HuH-7.5 (cell line): Measurements from ENCODE around the gene BRD4.

Experiments
- DNase-seq: peaks from one replicate; pipeline ENCODE4 v3.0.0; 2011; ENCODE audit warnings: low spot score

BRD4 gene

DNA sequence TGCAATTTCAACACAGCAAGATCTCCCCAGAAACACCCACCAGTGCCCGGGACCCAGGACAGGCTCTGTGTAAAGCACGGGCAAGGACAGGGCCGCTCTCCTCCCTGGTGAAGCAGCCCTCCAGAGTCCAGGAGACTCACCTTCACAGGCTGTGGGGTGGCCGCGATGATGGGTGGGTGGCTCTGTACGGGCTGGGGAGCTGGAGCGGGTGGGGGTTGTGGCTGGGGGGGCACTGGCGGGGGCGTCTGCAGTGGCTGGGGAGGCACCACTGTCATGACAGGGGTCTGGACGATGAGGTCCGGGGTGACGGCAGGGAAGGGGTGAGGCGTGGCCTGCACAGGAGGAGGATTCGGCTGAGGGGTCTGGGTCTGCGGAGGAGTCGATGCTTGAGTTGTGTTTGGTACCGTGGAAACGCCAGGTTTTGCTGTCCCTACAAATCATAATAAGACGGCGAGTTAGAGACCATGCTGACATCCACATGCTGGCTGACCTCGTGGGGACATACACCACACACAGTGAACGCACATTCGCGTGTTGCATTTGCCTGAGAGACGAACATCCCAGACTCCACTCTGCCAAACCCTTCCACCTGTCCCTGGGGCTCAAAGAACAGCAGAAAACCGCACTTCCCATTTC lies 67.0 kb downstream of the BRD4 start:
- no peak for DNase-seq

DNA sequence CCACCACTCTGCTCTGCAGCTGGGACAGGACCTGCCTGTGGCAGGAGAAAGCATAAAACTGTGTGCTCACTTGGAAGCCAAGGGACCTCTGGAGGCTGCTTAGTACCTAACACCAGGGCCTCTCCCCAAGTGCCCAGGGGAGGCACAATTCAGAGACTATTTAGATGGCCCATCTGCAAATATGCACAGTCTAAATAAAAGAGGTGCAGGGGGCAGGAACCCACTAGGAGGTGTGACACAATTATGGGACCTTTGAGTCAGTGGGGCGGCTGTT lies 67.5 kb downstream of the BRD4 start:
- no peak for DNase-seq

DNA sequence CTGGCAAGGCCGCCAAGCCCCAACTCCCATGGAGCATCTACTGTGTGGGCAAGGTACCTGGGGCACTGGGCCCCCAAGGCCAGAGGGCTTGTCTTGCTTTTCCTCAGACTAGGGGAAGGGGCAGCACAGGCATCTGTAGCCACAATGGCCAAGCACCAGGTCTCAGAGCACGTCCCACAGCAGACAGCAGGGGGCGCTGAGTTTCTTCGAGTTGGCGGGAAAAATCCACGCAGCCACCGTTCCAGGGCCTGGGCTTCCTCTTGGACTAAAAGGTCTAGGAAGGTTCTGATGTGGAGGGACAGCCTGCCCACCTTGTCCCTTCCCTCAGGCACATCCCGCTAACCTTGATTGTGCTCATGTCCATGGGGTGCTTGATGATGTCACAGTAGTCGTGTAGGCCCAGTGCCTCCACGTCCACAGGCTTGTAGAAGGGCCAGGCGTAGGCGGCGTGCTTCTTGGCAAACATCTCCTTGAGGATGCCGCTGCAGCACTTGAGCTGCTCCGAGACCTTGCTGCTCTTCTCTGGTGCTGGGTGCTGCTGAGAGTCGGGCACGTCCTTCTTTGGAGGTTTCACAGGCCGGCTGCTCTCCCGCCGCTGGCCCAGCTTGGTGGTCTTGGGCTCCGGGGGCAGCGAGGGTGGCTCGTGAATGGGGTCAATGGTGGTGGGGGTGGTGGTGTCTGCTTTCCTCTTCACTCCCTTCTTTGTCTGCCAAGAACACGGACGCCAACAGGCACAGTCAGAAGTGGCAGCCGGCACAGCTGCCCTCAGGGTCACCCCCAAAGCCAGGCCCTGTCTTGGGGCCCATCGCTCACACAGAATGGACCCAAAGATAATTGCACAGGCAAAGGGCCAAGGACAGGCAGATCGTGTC lies 68.0 kb downstream of the BRD4 start:
- peak; percentile 86 for DNase-seq

DNA sequence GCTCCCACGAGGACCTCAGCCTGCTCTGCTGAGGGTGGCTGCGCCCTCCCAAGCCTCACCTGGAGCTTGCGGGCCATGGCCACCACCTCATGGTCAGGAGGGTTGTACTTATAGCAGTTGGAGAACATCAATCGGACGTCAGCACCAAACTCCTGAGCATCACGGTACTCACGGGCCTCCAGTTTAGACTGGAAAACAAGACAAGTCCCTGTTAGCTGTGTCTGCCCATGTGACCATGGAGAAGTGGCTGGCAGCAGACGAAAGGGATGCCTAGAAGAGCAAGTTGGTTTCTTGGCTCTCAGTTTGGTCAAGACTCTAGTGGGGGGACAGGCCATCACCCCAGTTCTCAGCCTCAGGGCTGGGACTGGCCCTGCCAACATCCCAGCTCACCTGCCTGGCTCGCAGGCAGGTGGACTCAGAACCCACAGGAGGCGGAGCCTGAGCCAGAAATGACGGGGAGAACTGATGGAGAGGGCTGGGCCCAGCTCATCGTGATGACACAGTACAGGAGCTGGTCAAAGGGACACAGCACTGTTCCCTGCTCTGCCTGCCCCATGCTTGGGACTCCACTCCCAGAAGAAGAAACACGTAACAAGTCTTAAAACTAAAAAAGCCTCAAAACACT lies 68.9 kb downstream of the BRD4 start:
- no peak for DNase-seq

DNA sequence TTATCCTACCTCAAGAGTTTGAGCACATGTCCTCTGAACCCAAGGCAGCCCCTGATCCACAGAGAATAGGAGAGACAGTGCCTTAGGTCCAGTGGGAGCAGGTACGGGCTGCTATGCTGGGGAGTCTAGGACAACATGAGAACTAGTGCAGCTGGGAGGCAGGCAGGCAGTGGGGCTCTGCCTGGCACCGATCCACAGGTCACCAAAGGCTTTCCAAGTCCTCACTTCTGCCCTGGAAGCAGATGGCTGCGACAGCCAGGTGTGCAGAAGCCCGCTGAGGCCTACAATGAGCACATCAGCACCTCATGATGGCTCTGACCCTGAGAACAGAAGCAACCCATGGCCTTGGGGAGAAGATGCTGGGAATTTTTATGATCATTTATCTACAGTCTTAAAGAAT lies 70.3 kb downstream of the BRD4 start:
- DNase-seq, result no peak

DNA sequence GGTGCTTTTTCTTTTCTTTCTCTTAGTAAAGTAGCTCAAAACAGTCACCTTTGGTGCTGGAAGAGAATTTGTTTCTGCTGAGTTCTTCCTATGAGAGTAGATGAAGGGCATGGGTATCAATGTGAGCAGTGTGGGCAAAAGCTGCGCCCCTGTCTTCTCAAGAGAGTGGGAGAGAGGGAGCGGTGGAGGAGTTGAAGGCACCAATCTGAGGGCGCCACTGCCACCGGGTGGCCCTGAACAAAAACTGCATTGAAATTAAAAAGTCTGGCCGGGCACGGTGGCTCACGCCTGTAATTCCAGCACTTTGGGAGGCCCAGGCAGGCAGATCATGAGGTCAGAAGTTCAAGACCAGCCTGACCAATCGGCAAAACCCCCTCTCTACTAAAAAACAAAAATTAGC lies 71.4 kb downstream of the BRD4 start:
- no peak for DNase-seq

DNA sequence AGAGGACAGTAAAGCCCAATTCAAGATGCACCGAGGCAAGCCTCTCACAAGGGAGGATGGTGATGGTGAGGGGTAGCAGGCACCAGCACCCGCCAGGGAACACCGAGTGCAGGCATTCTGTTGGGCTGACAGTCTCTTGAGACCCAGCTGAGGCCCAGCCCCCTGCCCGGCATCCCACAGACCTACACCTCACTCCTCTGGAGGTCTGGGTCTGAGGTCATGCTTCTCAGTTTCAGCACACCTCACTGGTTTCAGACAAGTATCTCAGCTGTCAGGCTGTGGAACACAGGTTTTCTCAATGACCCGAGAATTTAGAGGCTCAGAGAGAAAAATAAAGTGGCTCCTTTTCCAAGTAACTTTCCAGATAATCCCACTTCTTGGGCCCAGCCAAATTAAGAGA lies 72.4 kb downstream of the BRD4 start:
- no peak for DNase-seq

DNA sequence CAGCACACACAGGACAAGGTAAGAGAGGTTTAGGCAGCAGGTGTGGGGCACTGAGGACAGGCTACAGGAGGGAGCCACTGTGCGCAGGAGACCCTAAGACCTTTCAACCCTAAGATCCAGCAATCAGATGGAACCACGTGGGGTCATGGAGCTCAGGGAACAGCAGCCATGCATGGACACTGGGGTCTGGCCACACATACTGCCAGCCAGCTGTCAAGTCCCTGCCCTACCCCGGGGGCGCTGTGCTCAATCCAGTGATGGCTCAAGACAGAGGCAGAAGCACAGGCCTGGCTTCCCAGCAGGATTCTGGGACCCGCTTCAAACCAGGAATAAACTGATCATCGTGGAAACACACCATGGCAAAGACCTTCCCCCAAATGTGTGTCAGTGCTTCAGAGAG lies 74.6 kb downstream of the BRD4 start:
- DNase-seq, result no peak

DNA sequence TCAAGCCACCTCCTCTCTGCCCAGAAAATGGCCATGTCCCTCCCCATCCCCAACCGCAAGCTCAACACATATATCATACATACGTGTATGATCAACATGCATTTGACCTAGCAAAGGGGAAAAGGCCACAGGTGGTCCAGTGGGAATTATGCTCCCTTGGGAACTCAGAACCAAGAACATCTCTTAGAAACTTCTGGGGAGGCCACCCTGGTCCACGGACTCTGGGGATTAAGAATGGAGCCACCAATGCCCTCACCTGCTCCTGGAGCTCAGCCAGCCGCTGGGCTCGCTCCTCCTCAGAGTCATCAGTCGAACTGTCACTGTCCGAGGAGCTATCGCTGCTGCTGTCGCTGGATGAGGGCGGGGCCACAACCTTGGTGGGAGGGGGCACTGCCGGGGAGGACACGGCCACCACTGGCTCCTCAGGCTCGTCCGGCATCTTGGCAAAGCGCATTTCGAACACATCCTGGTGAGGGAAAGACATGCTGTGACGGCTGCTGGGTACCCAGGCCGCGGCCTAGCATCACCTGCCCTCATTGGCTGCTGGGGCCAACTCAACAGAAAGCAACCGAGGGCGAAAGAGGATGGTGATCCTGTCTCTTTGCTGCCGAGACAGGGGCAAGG lies 75.5 kb downstream of the BRD4 start:
- DNase-seq, result no peak

DNA sequence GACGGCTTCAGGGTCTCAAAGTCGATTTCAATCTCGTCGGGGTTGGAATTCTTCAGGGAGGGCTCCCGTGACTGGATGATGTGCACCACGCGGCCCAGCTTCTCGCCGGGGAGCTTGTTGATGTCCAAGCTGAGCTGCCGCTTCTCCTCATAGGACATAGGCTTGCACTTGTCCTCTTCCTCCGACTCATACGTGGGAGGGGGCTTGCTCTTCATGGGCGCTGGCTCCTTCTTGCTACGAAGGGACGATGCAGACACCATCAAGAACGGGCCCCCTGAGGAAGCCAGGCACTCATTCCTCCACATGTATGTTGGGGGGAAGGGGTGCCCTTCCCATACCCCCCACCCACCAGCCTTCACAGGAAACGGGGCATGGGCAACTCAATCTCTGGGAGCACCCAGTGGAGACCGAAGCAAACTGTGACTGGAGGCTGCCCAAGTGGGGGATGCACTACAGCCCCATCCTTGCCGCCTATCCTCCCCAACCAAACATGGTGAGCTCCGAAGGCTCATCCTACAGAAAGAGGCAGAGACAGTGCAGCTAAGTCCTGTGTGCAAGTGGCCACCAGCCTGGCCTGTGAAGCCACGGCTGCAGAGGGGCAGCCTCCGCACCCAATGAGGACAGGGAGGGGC lies 76.9 kb downstream of the BRD4 start:
- DNase-seq, result no peak

DNA sequence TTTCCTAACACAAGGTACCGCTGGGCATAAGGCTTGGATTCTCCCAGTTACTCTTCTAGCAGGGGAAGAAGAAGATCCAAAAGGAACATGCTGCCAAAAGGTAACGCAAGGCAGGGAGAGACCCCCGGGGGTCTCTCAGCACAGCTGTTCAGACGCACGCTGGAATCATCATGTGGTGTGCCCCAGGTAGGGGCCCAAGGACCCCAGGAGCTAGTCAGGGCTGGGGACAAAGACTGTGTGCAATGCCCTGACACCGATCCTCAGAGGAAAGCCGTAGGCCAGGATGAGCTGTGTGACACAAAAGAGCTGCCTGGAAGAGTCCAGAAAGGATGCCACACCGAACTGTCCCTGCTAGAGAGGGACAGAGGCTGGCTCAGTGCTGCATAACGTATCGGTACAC lies 77.8 kb downstream of the BRD4 start:
- no peak for DNase-seq

DNA sequence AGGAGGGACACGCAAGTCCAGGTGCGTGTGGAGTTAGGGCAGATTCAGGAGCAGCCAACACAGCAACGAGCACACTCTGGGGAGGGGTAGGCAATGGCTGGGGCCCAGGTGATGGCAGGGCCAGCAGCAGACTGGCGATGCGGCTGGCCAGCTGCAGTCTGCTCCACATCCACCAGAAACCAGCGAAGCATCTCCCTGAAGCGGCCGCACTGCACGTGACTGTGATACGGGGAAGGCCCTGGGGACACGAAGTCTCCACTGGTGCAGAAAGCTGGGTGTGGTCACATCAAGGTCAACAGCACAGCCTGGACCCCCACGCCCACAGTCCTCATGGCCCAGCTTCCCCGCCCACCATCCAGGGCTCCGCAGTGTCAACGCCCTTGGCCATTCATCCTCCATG lies 78.8 kb downstream of the BRD4 start:
- no peak for DNase-seq

DNA sequence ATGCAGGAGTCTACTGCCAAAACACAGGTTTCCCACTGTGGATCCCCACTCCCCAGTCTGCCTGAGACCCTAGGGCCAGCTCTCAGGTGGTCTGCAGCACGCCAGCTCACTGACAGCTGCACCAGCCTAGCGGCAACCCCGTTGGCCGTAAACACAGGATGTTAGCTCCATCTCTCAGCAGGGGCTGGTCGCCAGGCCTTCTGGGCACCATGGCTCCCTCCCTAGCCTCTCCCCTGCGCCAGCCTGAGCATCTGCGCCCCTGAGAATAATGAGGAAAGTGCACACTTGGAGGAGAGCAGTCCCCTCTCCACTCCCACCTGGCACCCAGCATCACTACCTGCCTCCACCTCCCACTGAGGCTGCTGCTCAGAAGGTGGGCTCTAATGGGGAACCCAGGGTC lies 79.3 kb downstream of the BRD4 start:
- no peak for DNase-seq

DNA sequence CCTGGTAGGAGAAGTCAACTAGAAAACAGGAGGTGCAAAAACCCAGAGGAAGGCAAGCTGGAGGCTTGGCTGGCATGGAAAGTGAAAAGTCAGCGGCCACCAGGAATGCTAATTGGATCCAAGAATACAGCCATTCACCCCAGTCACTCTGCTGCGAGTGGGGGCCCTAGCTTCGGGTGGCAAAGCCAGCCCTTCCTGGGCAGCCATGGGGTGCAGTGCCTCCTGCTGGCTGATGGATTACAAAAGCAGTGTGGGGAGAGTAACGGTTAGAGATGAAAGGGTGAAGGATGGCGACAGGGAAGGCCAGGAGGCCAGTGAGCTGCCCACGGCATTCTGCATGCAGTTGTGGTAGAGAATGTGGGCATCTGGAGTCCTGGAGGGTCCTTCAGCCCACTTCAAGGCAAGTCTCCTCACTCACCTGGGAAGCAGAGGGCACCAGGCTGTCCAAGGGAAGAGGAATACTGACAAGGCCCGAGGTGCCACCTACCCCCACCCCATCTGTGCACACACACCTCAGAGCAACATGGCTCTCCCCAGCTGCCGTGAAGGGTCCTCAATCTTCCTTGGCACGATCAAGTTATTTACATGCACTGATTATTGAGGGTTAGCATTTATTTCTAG lies 79.8 kb downstream of the BRD4 start:
- no peak for DNase-seq

DNA sequence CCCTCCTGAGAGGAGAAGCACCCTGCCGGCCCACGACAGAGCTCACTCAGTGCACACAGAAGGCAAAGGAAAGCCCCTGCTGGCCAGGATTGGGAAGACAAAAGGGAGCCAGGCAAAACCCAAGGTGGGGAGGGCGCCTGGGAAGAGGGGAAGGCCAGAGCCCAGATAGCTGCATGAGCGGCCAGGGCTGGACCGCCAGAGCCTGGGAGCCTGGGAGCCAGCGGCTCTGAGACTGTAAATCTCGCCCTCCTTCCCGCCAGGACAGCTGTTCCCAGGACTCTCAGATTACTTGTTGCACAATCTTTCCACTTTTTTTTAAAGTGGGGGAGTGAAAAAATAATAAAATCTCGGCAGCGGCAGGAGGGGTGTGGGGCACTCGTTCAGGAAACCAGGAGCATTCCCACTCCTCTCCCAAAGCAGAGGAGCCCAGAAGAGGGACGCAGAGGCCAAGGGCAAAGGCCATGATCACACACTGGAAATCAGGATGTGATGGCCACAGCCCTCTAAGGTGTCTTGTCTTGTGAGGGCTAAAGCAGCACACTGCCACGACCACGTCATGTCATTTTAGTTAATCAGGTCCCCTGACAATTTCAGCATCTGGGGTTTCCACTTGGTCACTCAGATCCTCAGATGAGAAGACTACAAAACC lies 80.5 kb downstream of the BRD4 start:
- DNase-seq, result peak; percentile 75

DNA sequence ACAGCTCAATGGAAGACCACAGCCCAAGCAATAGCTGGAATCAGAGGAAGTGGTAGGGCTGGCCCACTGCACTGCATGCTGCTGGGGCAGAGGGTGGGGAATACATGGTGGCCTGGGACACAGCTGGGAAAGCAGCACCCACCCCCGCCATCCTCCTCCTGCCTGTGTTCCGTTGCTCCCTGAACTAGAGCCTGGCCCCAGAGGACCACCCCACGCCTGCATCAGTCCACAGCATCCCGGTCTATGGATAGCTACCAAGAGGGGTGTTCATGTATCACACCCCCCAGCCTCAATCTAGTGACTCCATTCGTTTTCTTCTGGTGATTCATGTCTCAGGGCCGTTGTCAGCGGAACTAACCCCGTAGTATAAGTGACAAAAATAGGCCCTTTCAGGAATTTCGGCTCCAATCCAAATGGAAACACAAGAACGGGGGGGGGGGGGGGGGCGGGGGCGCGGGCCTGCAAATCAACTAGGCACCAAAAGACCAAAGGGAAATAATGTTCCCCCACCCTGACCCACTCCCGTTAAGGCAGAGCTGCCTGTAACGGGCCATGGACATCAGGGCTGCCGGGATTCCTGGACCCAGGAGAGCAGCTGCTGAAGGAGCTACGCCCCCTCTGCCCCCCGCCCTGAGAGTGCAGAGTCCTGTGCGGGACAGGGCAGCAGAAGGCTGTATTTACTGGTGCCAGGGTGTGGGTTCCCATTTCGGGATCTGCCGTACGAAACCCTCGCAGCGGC lies 81.2 kb downstream of the BRD4 start:
- DNase-seq, result no peak

DNA sequence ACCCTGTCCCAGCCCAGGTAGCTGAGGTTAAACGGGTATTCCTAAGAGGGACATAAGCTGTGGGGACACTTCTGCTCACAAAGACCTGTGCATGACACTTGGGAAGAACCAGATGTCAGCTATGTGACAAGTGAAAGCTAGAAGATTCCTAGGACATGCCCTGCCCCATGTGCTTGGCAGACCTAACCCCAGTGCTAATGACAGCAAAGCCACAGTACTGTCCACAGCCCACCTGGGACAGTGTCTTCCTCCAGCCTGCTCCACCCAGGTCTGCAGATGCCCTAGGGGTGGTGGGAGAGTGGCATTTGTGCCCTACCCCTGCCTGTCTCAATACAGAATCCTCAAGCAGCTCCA lies 81.7 kb downstream of the BRD4 start:
- no peak for DNase-seq

DNA sequence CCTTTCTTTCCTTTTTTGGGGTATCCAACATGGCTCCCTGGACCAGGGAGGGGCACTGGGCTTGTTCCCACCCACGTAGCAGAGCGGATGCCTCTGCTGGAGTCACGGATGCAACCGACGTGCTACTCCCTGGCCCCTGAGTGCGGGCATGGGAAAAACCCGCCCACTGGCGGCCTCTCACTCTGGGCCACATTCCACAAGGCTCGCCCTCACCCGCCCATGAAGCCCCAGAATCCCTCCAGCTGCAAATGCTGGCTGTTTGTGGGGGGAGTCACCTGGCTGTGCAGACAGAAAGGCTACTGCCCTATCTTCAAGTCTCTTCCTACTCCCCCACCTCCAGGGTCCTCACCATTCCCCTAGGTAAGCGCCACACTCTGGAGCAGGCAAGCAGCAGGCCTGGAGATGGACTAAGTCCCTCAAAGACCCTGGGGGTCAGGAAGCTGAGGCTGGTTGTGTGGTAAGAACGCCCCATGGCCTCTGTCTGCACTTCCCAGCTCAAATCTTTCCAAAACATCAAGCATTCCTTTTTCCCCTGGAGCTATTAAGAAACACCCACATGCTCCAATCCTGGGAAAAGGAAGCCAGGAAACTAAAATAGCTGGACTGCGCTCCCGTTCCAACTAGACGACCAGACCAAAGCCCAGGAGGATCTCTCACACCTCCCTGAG lies 82.2 kb downstream of the BRD4 start:
- DNase-seq, result no peak

DNA sequence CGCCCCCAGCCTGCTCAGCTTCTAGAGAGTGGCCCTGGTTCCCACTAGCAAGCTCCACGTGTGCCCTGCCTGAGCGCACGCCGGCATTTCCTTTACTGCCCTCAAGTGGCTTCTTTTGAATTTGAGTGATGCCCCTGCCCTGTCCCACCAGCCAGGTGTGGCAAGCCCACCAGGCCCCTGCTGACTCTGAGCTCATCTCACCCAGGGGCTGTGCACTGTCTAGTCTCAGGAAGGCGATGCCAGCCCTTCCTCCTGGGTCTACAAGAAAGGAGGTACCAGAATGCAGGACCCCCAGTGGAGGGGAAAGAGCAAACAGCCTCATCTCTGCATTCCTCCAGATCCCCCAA lies 82.8 kb downstream of the BRD4 start:
- no peak for DNase-seq

DNA sequence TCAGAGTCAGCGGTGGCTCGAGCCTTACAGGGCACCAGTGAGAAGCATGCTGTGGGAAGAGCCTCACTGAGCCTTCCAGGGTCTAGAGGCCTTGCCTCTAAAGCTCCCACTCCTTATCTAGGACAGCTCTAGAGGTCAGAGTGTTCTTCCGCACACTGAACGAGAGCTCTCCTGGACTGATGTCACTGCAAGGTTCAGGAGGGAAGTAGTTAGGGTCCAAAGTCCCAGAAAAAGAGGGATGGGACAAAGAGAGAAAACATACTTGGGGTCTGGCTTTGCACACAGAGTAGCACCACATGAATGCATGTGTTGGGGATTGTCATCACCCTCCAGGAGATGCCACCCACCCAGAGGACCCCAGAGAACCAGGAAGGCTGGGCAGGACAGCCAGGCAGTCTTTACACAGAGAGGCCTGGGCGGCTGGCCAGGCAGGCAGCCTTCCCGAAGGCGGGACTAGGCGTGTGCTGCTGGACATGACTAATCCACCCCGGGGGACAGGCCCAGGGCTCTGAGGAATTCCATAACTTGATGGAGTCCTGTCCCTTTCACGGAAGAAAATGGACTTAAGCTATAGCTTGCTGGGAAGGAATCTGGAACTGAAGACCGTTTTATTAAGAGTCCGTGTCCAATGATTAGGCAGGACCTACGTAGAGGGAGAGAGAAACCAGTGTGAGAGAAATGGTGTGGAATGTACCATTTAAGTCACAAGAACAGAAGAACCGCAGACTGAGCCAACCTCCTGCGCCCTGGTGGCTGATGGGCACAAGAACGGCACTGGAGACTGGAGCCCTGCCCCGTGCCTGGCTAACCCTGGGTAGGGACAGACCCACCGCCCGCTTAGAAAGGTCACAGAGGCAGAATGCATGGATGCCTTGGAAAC lies 83.5 kb downstream of the BRD4 start:
- peak; percentile 90 for DNase-seq
